GM19452 (cell line): ENCODE data around the gene PJA2.
"Not testable (repeated sequence)": the region's sequence is repeated elsewhere in the genome, so short reads cannot be mapped to it uniquely, and the experiment has no call there.

Experiments
- ATAC-seq: cut with Tn5 transposase; IDR thresholded peaks from one replicate; pipeline ENCODE4 v1.9.1; 2021; ENCODE audit not compliant: unreplicated experiment

PJA2 gene

GRCh38 chr5:109310315-109310714, 99.5 kb downstream of the PJA2 start:
- no peak for ATAC-seq

GRCh38 chr5:109309326-109310063, 100.3 kb downstream of the PJA2 start:
- no peak for ATAC-seq

- no peak for ATAC-seq
Measured at GRCh38 chr5:109307951-109308350, 101.8 kb downstream of the PJA2 start.

GRCh38 chr5:109307456-109307855, 102.3 kb downstream of the PJA2 start:
- ATAC-seq = no peak

- no peak for ATAC-seq
Measured at GRCh38 chr5:109305352-109305751, 104.4 kb downstream of the PJA2 start.

GRCh38 chr5:109304309-109304708, 105.5 kb downstream of the PJA2 start:
- ATAC-seq = no peak

- no peak for ATAC-seq
Measured at GRCh38 chr5:109300367-109300766, 109.4 kb downstream of the PJA2 start.

GRCh38 chr5:109299557-109299956, 110.2 kb downstream of the PJA2 start:
- ATAC-seq = no peak

- ATAC-seq = no peak
Measured at GRCh38 chr5:109298794-109299193, 111.0 kb downstream of the PJA2 start.

- ATAC-seq = no peak
Measured at GRCh38 chr5:109297900-109298299, 111.9 kb downstream of the PJA2 start.

GRCh38 chr5:109291090-109291489, 118.7 kb downstream of the PJA2 start:
- no peak for ATAC-seq

GRCh38 chr5:109290231-109290630, 119.5 kb downstream of the PJA2 start:
- no peak for ATAC-seq

- not testable (repeated sequence) for ATAC-seq
Measured at GRCh38 chr5:109286628-109287027, 123.1 kb downstream of the PJA2 start.
